ENCODE data around the gene ARHGAP27.

- peak; percentile 98 to 99 for TF ChIP-seq CTCF (conservative IDR thresholded peaks at IDR 0.05 in 1 of 2, IDR thresholded peaks at IDR 0.05 in 1 of 2; ENCODE audit: extremely low read depth in 1 of 2, insufficient read depth in 1 of 2, low read depth in 1 of 2, low read length in 2 of 2)
- no peak for TF ChIP-seq EZH2 (IDR thresholded peaks at IDR 0.05; ENCODE audit: borderline replicate concordance, low read length)
These were observed 47.2 kb downstream of the ARHGAP27 start for GRCh38 chr17:45385331-45385997.
